Measurements from ENCODE around the gene HOXC5.

DNA sequence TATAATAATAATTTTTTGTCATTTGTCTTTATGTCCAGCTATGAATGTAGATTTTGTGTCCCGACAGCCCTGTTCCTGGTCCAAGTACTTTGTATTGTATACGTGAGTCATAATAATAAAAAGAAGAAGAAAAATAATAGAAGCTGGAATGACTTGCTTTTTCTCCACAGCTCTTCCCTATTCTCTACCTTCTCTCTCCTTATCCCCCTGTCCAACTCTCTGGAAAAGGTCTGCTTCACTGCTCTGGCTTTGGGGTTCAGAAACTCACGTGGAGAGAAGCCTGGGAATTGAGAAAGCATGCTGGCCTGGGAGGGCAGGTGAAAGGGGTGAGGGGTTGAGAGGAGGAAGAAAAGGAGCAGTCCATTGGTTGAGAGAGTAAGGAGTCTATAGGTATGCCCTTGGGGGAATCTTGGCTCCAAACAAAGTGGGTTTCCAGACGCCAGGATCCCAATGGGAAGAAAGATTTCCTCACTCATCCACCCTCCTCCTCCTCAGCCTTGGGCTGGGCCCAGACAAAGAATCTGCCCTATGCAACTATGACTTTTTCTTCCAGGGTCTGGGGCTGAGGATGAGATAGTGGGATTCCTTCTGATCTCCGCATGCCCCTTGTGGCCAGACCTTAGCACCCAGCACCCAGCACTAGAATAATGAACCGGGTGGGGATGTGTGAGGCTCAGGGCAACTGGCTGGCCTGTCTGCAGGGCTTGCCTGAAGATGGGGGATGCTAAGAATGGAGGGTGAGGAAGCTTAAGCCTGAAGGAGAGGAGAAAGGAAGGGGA is 20.0 kb upstream of the HOXC5 start:
- no peak for TF ChIP-seq CTCF (IDR thresholded peaks at IDR 0.05)
- TF ChIP-seq POLR2A (IDR thresholded peaks at IDR 0.05) = no peak
- TF ChIP-seq EP300 (IDR thresholded peaks at IDR 0.05) = no peak
